Ascending aorta (tissue), 2 donors: Measurements from ENCODE around the gene ARSI. TPM values are rescaled to one million over a fixed set of nuclear protein-coding genes. Genes with fewer than 3 reads are reported as not detected.
A peak's percentile ranks its signal among the peaks of the same experiment; 100 is the strongest.

Experiments used
- DNase-seq, 2 donors: peaks; one replicate each; pipeline ENCODE4 v3.0.0-alpha.2; 2019; ENCODE audit warnings: low spot score in 2 of 2
- H3K27ac ChIP-seq, 2 donors: fragments of 200-600 bp; sonication (generic); one replicate each; pipeline ENCODE4 v1.5.1; 2016 to 2017; ENCODE audit warnings: mild to moderate bottlenecking in 1 of 2
- H3K27me3 ChIP-seq: fragments of 200-600 bp; sonication (generic); one replicate; pipeline ENCODE4 v1.5.1; 2017
- H3K36me3 ChIP-seq, 2 donors: fragments of 200-600 bp; sonication (generic); one replicate each; pipeline ENCODE4 v1.5.1; 2016
- H3K4me1 ChIP-seq, 2 donors: fragments of 200-600 bp; sonication (generic); one replicate each; pipeline ENCODE4 v1.5.1; 2016 to 2017; ENCODE audit warnings: mild to moderate bottlenecking in 1 of 2
- H3K4me3 ChIP-seq, 2 donors: fragments of 200-600 bp; sonication (generic); one replicate each; pipeline ENCODE4 v1.5.1; 2016 to 2017; ENCODE audit warnings: mild to moderate bottlenecking in 1 of 2
- H3K9me3 ChIP-seq, 2 donors: fragments of 200-600 bp; sonication (generic); one replicate each; pipeline ENCODE4 v1.5.1; 2016
- intact Hi-C: fragments of 100-400 bp; cut with DNase I; formaldehyde crosslinking; loops from one replicate; pipeline ENCODE4 v1.15.1; 2023
- total RNA-seq: library from RNA; depleted of rRNA; stranded (reverse); fragments of >200 nt; gene quantifications from one replicate; pipeline ENCODE4 v1.1.0, GENCODE V29; 2016
- TF ChIP-seq, protein P1 (sequence below), 3 experiments: fragments of 200-600 bp in 2 of 3; fragments of 450-650 bp in 1 of 3; sonication (generic) in 2 of 3; IDR thresholded peaks; one replicate each; pipeline ENCODE4 v1.5.1; 2016 to 2019; ENCODE audit warnings: antibody characterized with exemption in 3 of 3, mild to moderate bottlenecking in 1 of 3, moderate library complexity in 1 of 3

The ARSI gene
- total RNA-seq, 1 donor from 2014 or later = not detected

DNA sequence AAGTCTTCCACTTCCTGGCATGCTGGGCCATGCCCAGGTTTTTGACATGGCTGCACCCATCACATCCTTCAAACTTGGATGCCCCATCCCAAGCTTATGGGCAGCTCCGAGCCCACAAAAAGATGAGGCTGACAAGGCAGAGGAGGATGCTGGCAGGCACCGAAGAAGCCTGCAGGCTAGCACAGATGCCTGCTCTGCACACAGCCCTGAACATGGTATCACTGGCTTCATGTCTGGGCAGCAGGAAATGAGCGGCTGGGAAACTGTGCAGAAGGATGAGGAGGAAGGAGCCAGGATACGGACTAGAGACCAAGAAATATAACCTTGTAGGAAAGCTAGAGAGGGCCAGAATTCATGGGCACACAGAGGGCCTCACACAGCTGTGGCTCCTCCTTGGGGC is 27.9 kb downstream of the ARSI start:
- no peak for DNase-seq
- intact Hi-C loops = no loop called here

GRCh38 chr5:150272531-150272930 is 30.2 kb downstream of the ARSI start:
- no peak overlapping the region for H3K27ac ChIP-seq
- no peak overlapping the region for H3K4me3 ChIP-seq
- no peaks in the 10 kb centered on the region for H3K36me3 ChIP-seq
- no peaks in the 10 kb centered on the region for H3K4me1 ChIP-seq
- DNase-seq = no peak
- H3K9me3 ChIP-seq = no peaks in the 10 kb centered on the region
- TF ChIP-seq, protein P1, sequence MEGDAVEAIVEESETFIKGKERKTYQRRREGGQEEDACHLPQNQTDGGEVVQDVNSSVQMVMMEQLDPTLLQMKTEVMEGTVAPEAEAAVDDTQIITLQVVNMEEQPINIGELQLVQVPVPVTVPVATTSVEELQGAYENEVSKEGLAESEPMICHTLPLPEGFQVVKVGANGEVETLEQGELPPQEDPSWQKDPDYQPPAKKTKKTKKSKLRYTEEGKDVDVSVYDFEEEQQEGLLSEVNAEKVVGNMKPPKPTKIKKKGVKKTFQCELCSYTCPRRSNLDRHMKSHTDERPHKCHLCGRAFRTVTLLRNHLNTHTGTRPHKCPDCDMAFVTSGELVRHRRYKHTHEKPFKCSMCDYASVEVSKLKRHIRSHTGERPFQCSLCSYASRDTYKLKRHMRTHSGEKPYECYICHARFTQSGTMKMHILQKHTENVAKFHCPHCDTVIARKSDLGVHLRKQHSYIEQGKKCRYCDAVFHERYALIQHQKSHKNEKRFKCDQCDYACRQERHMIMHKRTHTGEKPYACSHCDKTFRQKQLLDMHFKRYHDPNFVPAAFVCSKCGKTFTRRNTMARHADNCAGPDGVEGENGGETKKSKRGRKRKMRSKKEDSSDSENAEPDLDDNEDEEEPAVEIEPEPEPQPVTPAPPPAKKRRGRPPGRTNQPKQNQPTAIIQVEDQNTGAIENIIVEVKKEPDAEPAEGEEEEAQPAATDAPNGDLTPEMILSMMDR (IDR thresholded peaks at IDR 0.05) = peak in 1 of 3 experiments; percentile 12
- H3K27me3 ChIP-seq = no peaks in the 10 kb centered on the region
- intact Hi-C loops = no loop called here

More for the DNA sequence above, 27.9 kb downstream of the ARSI start:
- TF ChIP-seq, protein P1 (IDR thresholded peaks at IDR 0.05) = no peak
- H3K9me3 ChIP-seq = no peaks in the 10 kb centered on the region
- no peaks in the 10 kb centered on the region for H3K36me3 ChIP-seq
- no peak overlapping the region for H3K4me3 ChIP-seq
- no peaks in the 10 kb centered on the region for H3K4me1 ChIP-seq
- H3K27me3 ChIP-seq = no peaks in the 10 kb centered on the region
- no peak overlapping the region for H3K27ac ChIP-seq

GRCh38 chr5:150271923-150272322 is 30.8 kb downstream of the ARSI start:
- TF ChIP-seq, protein P1 (IDR thresholded peaks at IDR 0.05) = no peak
- Histone ChIP-seq H3K27me3 (no peaks in the 10 kb centered on the region), H3K27ac (no peak overlapping the region), H3K9me3 (no peaks in the 10 kb centered on the region), H3K4me3 (no peak overlapping the region), H3K36me3 (no peaks in the 10 kb centered on the region), H3K4me1 (no peaks in the 10 kb centered on the region)
- no peak for DNase-seq
- intact Hi-C loops = no loop called here

GRCh38 chr5:150271296-150271692 is 31.4 kb downstream of the ARSI start:
- intact Hi-C loops = no loop called here
- H3K27ac ChIP-seq = no peak overlapping the region
- H3K9me3 ChIP-seq = no peaks in the 10 kb centered on the region
- H3K4me1 ChIP-seq = no peaks in the 10 kb centered on the region
- H3K27me3 ChIP-seq = no peaks in the 10 kb centered on the region
- no peak overlapping the region for H3K4me3 ChIP-seq
- no peaks in the 10 kb centered on the region for H3K36me3 ChIP-seq
- TF ChIP-seq, protein P1 (IDR thresholded peaks at IDR 0.05) = no peak
- no peak for DNase-seq

DNA sequence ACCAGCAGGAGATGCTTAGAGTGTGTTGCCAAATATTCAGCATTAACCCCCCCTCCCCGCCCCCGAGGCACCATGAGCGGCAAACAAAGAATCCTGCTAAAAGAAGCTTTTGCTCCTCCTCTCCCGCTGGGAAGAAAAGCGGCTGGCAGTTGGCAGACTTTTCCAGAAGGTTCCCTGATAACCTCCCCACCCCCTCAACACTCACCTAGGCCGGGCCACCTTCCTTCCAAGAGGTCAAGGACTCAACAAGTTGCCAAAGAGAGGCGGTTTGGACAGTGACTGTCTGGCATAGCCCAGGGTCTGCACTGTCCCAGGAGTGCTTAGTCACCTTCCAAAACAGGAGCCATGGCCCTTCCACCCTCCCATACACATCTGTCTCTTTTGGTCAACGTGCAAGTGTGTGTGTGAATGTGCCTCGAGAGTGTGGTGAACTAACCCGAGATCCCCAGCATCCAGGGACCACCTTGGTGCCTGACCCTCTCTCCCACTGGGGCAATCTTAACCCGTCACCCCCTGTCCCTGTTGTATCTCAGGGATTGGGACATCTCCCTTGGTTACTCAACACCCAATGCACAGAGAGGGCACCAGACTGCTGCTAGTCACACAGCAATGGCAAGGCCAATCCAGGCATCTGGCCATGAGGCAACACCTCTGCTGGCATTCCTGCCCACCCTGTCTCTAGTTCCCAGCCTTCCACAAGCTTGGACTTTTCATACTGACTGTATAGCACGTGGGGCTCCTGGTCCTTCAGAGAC is 32.0 kb downstream of the ARSI start:
- no peak for DNase-seq
- no peaks in the 10 kb centered on the region for H3K36me3 ChIP-seq
- intact Hi-C loops = no loop called here
- H3K27me3 ChIP-seq = no peaks in the 10 kb centered on the region
- H3K9me3 ChIP-seq = no peaks in the 10 kb centered on the region
- TF ChIP-seq, protein P1 (IDR thresholded peaks at IDR 0.05) = no peak
- H3K4me3 ChIP-seq = no peak overlapping the region
- H3K4me1 ChIP-seq = no peaks in the 10 kb centered on the region
- no peak overlapping the region for H3K27ac ChIP-seq
